Adrenal gland (tissue), 5 donors: ENCODE measurements around the gene MGAT5.

Source experiments
- POLR2A ChIP-seq, 2 donors: fragments of 450-650 bp; IDR thresholded peaks; one replicate each; pipeline ENCODE4 v1.6.1; 2017; ENCODE audit warnings: antibody characterized with exemption in 2 of 2, mild to moderate bottlenecking in 2 of 2, moderate library complexity in 1 of 2
- TF ChIP-seq, protein P1 (sequence below), 6 experiments: fragments of 450-650 bp in 4 of 6; fragments of 200-600 bp in 2 of 6; sonication (generic) in 1 of 6; IDR thresholded peaks; 1 replicate in 5 of 6; 2 replicates in 1 of 6; pipeline versions ENCODE4 v1.5.1 to v1.8.0; 2016 to 2021; ENCODE audit warnings: antibody characterized with exemption in 6 of 6, mild to moderate bottlenecking in 2 of 6, moderate library complexity in 1 of 6
- donor health status: DM: no; HTN: no; CAD: no.

DNA sequence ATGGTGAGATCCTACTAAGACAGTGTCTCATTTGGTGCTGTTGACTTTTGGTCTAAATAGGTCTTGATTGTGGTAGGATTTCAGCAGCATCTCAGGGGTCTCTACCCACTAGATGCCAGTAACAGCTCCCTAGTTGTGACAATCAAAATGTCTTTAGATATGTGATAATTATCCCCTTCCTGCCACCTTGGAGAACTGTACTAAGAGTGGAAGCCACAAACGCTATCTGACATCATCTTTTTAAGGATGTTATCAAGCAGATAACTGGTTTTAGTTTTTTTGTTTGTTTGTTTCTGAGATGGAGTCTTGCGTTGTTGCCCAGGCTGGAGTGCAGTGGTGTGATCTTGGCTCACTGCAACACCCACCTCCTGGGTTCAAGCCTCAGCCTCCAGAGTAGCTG is 3.1 kb downstream of the MGAT5 start:
- TF ChIP-seq POLR2A (IDR thresholded peaks at IDR 0.05): no peak
- TF ChIP-seq, protein P1, sequence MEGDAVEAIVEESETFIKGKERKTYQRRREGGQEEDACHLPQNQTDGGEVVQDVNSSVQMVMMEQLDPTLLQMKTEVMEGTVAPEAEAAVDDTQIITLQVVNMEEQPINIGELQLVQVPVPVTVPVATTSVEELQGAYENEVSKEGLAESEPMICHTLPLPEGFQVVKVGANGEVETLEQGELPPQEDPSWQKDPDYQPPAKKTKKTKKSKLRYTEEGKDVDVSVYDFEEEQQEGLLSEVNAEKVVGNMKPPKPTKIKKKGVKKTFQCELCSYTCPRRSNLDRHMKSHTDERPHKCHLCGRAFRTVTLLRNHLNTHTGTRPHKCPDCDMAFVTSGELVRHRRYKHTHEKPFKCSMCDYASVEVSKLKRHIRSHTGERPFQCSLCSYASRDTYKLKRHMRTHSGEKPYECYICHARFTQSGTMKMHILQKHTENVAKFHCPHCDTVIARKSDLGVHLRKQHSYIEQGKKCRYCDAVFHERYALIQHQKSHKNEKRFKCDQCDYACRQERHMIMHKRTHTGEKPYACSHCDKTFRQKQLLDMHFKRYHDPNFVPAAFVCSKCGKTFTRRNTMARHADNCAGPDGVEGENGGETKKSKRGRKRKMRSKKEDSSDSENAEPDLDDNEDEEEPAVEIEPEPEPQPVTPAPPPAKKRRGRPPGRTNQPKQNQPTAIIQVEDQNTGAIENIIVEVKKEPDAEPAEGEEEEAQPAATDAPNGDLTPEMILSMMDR (IDR thresholded peaks at IDR 0.05): no peak
